Measurements from ENCODE around the gene SSH2. TPM values are rescaled to one million over a fixed set of nuclear protein-coding genes. Genes with fewer than 3 reads are reported as not detected.
"Not testable (repeated sequence)": the region's sequence is repeated elsewhere in the genome, so short reads cannot be mapped to it uniquely, and the experiment has no call there.

Gene SSH2
- total RNA-seq, 6 experiments from 2014 or later = 22.2 to 27.0 (median 23.2) TPM

- H3K4me3 Mint-ChIP-seq = no peak overlapping the region
- no peak overlapping the region for H3K27ac Mint-ChIP-seq
- H3K4me1 Mint-ChIP-seq (ENCODE audit: low read depth) = peaks cover 47% of the 10 kb centered on the region
- H3K27me3 Mint-ChIP-seq (ENCODE audit: insufficient read depth) = no peaks in the 10 kb centered on the region
- peaks cover 25% of the 10 kb centered on the region for H3K36me3 Mint-ChIP-seq (ENCODE audit: low read depth)
- peaks cover 10% of the 10 kb centered on the region for H3K9me3 Mint-ChIP-seq
- DNase-seq = no peak
- TF ChIP-seq CTCF (IDR thresholded peaks at IDR 0.05) = no peak
Observed at GRCh38 chr17:29731589-29731929, 198.5 kb downstream of the SSH2 start.

- H3K4me1 Mint-ChIP-seq (ENCODE audit: low read depth) = peaks cover 42% of the 10 kb centered on the region
- no peak overlapping the region for H3K4me3 Mint-ChIP-seq
- no peaks in the 10 kb centered on the region for H3K27me3 Mint-ChIP-seq (ENCODE audit: insufficient read depth)
- H3K27ac Mint-ChIP-seq = no peak overlapping the region
- no peak for DNase-seq
- peaks cover 10% of the 10 kb centered on the region for H3K9me3 Mint-ChIP-seq
- H3K36me3 Mint-ChIP-seq (ENCODE audit: low read depth) = peaks cover 29% of the 10 kb centered on the region
- TF ChIP-seq CTCF (IDR thresholded peaks at IDR 0.05) = no peak
Observed at GRCh38 chr17:29728490-29728889, 201.5 kb downstream of the SSH2 start.

- H3K27ac Mint-ChIP-seq = peak overlapping the region; percentile 1; the same call in 1 of the 2 replicates
- H3K27me3 Mint-ChIP-seq (ENCODE audit: insufficient read depth) = no peaks in the 10 kb centered on the region
- DNase-seq = no peak
- TF ChIP-seq CTCF (IDR thresholded peaks at IDR 0.05) = no peak
- peaks cover 41% of the 10 kb centered on the region for H3K4me1 Mint-ChIP-seq (ENCODE audit: low read depth)
- peaks cover 29% of the 10 kb centered on the region for H3K36me3 Mint-ChIP-seq (ENCODE audit: low read depth)
- H3K9me3 Mint-ChIP-seq = peaks cover 10% of the 10 kb centered on the region
- H3K4me3 Mint-ChIP-seq = no peak overlapping the region; the same call in 1 of the 2 replicates
Observed at GRCh38 chr17:29726715-29727252, 203.2 kb downstream of the SSH2 start.

GRCh38 chr17:29725408-29725807, 204.6 kb downstream of the SSH2 start:
- H3K4me1 Mint-ChIP-seq (ENCODE audit: low read depth) = peaks cover 40% of the 10 kb centered on the region
- H3K9me3 Mint-ChIP-seq = peaks cover 10% of the 10 kb centered on the region
- DNase-seq; H3K27ac Mint-ChIP-seq; H3K4me3 Mint-ChIP-seq; H3K27me3 Mint-ChIP-seq (ENCODE audit: insufficient read depth): not testable (repeated sequence)
- H3K36me3 Mint-ChIP-seq (ENCODE audit: low read depth) = peaks cover 33% of the 10 kb centered on the region

- peaks cover 40% of the 10 kb centered on the region for H3K4me1 Mint-ChIP-seq (ENCODE audit: low read depth)
- peaks cover 5% of the 10 kb centered on the region; the same call in 1 of the 2 replicates for H3K9me3 Mint-ChIP-seq
- H3K36me3 Mint-ChIP-seq (ENCODE audit: low read depth) = peaks cover 19% of the 10 kb centered on the region
- no peaks in the 10 kb centered on the region for H3K27me3 Mint-ChIP-seq (ENCODE audit: insufficient read depth)
- no peak for TF ChIP-seq CTCF (IDR thresholded peaks at IDR 0.05)
- no peak for DNase-seq
- no peak overlapping the region for H3K4me3 Mint-ChIP-seq
- no peak overlapping the region for H3K27ac Mint-ChIP-seq
Observed at GRCh38 chr17:29723278-29724047, 206.6 kb downstream of the SSH2 start.
